ENCODE results near the gene REXO4. TPM values are rescaled to one million over a fixed set of nuclear protein-coding genes. Genes with fewer than 3 reads are reported as not detected.
"Not testable (repeated sequence)": the region's sequence is repeated elsewhere in the genome, so short reads cannot be mapped to it uniquely, and the experiment has no call there.

Gene REXO4
- total RNA-seq, 4 donors from 2014 or later, result 17.9 to 27.0 (median 22.7) TPM

DNA sequence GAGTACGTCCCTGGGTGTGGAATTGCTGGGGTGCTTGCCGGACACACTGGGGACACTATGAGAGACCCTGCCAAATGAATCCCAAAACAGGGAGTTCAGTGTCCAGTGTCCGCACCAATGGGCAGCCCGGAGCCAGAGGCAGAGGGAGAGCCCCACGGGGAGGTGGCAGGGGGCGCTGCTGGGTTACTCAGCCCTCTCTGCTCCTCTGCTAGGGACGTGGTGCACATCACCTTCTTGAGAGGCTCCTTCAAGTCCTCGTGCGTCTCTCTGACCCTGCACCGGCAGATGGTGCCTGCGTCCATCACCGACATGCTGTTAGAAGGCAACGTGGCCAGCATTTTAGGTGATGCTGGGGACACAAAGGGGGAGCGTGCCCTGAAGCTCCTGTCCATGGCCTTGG lies 20.9 kb downstream of the REXO4 start:
- Histone ChIP-seq H3K27ac (no peak overlapping the region), H3K4me1 (no peaks in the 10 kb centered on the region), H3K36me3 (peaks cover 0 to 18% (median 0%) of the 10 kb centered on the region in 3 donors), H3K27me3 (peaks cover 0 to 21% of the 10 kb centered on the region in 2 donors), H3K9me3 (no peaks in the 10 kb centered on the region), H3K4me3 (no peak overlapping the region)
- WGBS, 2 donors, result 24 to 26% methylated on average over 13 to 14 of the region's 14 CpGs
- TF ChIP-seq EP300 (IDR thresholded peaks at IDR 0.05) (no peak), POLR2A (IDR thresholded peaks at IDR 0.05) (no peak)
- TF ChIP-seq, protein P1, sequence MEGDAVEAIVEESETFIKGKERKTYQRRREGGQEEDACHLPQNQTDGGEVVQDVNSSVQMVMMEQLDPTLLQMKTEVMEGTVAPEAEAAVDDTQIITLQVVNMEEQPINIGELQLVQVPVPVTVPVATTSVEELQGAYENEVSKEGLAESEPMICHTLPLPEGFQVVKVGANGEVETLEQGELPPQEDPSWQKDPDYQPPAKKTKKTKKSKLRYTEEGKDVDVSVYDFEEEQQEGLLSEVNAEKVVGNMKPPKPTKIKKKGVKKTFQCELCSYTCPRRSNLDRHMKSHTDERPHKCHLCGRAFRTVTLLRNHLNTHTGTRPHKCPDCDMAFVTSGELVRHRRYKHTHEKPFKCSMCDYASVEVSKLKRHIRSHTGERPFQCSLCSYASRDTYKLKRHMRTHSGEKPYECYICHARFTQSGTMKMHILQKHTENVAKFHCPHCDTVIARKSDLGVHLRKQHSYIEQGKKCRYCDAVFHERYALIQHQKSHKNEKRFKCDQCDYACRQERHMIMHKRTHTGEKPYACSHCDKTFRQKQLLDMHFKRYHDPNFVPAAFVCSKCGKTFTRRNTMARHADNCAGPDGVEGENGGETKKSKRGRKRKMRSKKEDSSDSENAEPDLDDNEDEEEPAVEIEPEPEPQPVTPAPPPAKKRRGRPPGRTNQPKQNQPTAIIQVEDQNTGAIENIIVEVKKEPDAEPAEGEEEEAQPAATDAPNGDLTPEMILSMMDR (IDR thresholded peaks at IDR 0.05), result no peak
- DNase-seq (ENCODE audit: low spot score in 2 of 2), result no peak

DNA sequence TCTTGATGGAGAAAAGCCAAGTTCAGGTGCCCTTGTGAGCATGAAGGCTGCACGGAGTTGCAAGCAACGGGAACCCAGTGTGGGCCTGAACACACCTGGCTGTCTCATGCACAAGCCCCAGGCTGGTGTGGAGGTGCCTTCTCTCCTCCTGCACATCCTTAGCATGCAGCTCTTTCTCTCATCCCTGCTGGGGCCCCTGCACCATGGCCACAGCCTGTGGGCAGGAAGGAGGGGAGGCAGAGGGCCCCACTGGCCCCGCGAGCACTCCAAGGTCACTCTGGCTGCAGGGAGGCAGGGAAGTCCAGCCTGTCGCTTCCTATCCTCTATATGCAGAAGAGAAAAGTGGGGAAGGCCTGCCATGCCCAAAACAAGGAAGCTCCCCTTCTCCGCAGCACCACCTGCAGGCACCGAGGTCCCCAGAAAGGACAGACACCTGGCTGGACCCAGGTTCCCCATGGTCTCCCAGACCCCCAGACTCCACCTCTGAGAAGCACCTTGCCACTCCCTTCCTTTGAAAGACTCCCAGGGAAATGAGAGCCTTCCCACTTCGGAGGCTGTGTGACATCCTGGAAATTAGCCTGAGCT lies 23.0 kb downstream of the REXO4 start:
- TF ChIP-seq POLR2A (IDR thresholded peaks at IDR 0.05) (no peak), EP300 (IDR thresholded peaks at IDR 0.05) (no peak)
- TF ChIP-seq, protein P1 (IDR thresholded peaks at IDR 0.05), result no peak
- no peaks in the 10 kb centered on the region for H3K36me3 ChIP-seq
- no peaks in the 10 kb centered on the region for H3K9me3 ChIP-seq
- DNase-seq (ENCODE audit: low spot score in 2 of 2), result no peak
- WGBS, 2 donors, result 38 to 57% methylated on average over 5 to 8 of the region's 8 CpGs
- H3K4me1 ChIP-seq, result no peaks in the 10 kb centered on the region
- H3K4me3 ChIP-seq, result no peak overlapping the region
- H3K27ac ChIP-seq, result no peak overlapping the region
- peaks cover 0 to 27% of the 10 kb centered on the region in 2 donors for H3K27me3 ChIP-seq

DNA sequence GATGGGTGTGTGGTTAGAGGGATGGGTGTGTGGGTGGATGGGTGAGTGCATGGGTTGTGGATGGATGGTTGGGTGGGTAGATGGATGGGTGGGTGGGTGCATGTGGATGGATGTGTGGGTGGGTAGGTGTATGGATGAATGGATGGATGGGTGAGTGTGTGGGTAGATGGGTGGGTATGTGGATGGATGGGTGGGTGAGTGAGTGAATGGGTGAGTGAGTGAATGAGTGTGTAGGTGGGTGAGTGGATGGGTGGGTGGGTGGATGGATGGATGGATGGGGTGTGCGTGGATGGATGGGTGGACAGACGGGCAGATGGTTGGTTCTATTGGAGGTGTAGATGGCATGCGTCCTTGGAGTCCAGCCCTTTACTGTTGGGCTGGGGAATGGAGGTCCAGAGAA lies 24.4 kb downstream of the REXO4 start:
- Histone ChIP-seq H3K36me3 (no peaks in the 10 kb centered on the region), H3K27me3 (peaks cover 0 to 27% of the 10 kb centered on the region in 2 donors), H3K27ac (no peak overlapping the region), H3K9me3 (no peaks in the 10 kb centered on the region), H3K4me3 (no peak overlapping the region), H3K4me1 (no peaks in the 10 kb centered on the region)
- DNase-seq (ENCODE audit: low spot score in 2 of 2), result no peak
- TF ChIP-seq, protein P1 (IDR thresholded peaks at IDR 0.05), result no peak
- TF ChIP-seq EP300 (IDR thresholded peaks at IDR 0.05) (no peak), POLR2A (IDR thresholded peaks at IDR 0.05) (no peak)
- WGBS, 2 donors, result 89 to 92% methylated on average over 3 of the region's 3 CpGs

DNA sequence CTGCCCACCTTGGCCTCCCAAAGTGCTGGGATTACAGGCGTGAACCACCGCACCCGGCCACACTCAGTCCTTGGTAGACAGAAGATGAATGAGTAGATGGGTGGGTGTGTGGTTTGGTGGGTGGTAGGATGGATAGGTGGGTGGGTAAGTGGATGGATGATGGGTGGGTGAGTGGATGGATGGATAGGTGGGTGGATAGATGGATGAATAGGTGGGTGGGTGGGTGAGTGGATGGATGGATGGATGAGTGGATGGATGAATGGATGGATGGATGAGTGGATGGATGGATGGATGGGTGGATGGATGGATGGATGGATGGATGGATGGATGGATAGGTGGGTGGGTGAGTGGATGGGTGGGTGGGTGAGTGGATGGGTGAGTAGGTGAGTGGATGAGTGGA lies 25.5 kb downstream of the REXO4 start:
- not testable (repeated sequence) for H3K4me1 ChIP-seq; H3K36me3 ChIP-seq; H3K9me3 ChIP-seq; H3K27ac ChIP-seq; DNase-seq (ENCODE audit: low spot score in 2 of 2); H3K4me3 ChIP-seq
- peaks cover 0 to 27% of the 10 kb centered on the region in 2 donors for H3K27me3 ChIP-seq
- 94% methylated on average over 3 of the region's 3 CpGs for WGBS, 2 donors

DNA sequence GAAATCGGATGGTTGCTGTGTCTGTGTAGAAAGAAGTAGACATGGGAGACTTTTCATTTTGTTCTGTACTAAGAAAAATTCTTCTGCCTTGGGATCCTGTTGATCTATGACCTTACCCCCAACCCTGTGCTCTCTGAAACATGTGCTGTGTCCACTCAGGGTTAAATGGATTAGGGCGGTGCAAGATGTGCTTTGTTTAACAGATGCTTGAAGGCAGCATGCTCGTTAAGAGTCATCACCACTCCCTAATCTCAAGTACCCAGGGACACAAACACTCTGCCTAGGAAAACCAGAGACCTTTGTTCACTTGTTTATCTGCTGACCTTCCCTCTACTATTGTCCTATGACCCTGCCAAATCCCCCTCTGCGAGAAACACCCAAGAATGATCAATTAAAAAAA lies 26.4 kb downstream of the REXO4 start:
- DNase-seq (ENCODE audit: low spot score in 2 of 2), result not testable (repeated sequence)
- H3K27me3 ChIP-seq, result peaks cover 0 to 27% of the 10 kb centered on the region in 2 donors

DNA sequence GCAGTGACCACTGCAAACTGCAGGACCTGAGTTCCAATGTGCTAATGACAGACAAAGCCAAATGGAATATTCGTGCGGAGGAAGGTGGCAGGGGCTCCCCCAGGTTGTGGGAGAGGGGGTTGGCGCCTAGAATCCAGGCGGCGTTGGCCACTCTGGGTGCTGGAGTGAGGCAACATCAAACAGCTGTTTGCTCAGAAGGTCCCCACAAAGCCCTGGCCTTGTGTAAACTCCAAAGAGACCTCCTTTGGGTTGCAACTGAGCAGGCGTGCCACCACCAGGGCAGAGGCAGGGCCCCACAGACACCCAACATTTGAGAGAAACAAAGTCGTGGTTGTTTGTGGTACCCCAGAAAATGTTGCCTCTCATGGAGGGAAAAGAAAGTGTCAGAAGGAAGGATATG lies 27.1 kb downstream of the REXO4 start:
- no peak for TF ChIP-seq POLR2A (IDR thresholded peaks at IDR 0.05)
- TF ChIP-seq, protein P1 (IDR thresholded peaks at IDR 0.05), result no peak
- TF ChIP-seq EP300 (IDR thresholded peaks at IDR 0.05), result no peak
- Histone ChIP-seq H3K4me1 (no peaks in the 10 kb centered on the region), H3K27me3 (peaks cover 0 to 27% of the 10 kb centered on the region in 2 donors), H3K9me3 (no peaks in the 10 kb centered on the region), H3K36me3 (no peaks in the 10 kb centered on the region), H3K4me3 (no peak overlapping the region), H3K27ac (no peak overlapping the region)
- 79% methylated on average over 7 of the region's 7 CpGs for WGBS, 2 donors
- no peak for DNase-seq (ENCODE audit: low spot score in 2 of 2)

More for the DNA sequence above, 26.4 kb downstream of the REXO4 start:
- not testable (repeated sequence) for H3K9me3 ChIP-seq, H3K4me1 ChIP-seq, H3K4me3 ChIP-seq, H3K27ac ChIP-seq, H3K36me3 ChIP-seq
- 47 to 67% methylated on average over 1 to 2 of the region's 4 CpGs for WGBS, 2 donors

All from tibial nerve (tissue), 4 donors.